NCI-H446 (cell line): Measurements from ENCODE around the gene RERE.
"Not testable (repeated sequence)": the region's sequence is repeated elsewhere in the genome, so short reads cannot be mapped to it uniquely, and the experiment has no call there.

ENCODE experiments used
- DNase-seq, 2 experiments: peaks; one replicate each; lab custom pipeline; 2025; lab: John Stamatoyannopoulos, UW

The RERE gene

GRCh38 chr1:8714173-8714572 lies 103.3 kb downstream of the RERE start:
- DNase-seq, result no peak

GRCh38 chr1:8712413-8713231 lies 104.8 kb downstream of the RERE start:
- DNase-seq, result peak; percentile 34 to 72

- DNase-seq, result no peak
Observed at GRCh38 chr1:8711873-8712412, 105.5 kb downstream of the RERE start.

- peak in 1 of 2 experiments; percentile 19 for DNase-seq
Observed at GRCh38 chr1:8711151-8711550, 106.3 kb downstream of the RERE start.

- DNase-seq, result no peak
Observed at GRCh38 chr1:8708259-8708658, 109.2 kb downstream of the RERE start.

GRCh38 chr1:8706995-8707396 lies 110.4 kb downstream of the RERE start:
- peak; percentile 92 to 93 for DNase-seq

- DNase-seq, result no peak
Observed at GRCh38 chr1:8706291-8706690, 111.1 kb downstream of the RERE start.

- peak in 1 of 2 experiments; percentile 22 for DNase-seq
Observed at GRCh38 chr1:8704866-8705506, 112.5 kb downstream of the RERE start.

GRCh38 chr1:8702850-8703810 lies 114.3 kb downstream of the RERE start:
- DNase-seq, result peak; percentile 96 to 99

GRCh38 chr1:8702472-8702849 lies 115.0 kb downstream of the RERE start:
- no peak for DNase-seq

- peak in 1 of 2 experiments; percentile 65 for DNase-seq
Observed at GRCh38 chr1:8701794-8702471, 115.5 kb downstream of the RERE start.

- DNase-seq, result no peak
Observed at GRCh38 chr1:8699679-8700078, 117.8 kb downstream of the RERE start.

GRCh38 chr1:8698937-8699447 lies 118.4 kb downstream of the RERE start:
- no peak for DNase-seq

GRCh38 chr1:8698012-8698630 lies 119.3 kb downstream of the RERE start:
- DNase-seq, result no peak

GRCh38 chr1:8695442-8695841 lies 122.0 kb downstream of the RERE start:
- DNase-seq, result not testable (repeated sequence)

GRCh38 chr1:8693107-8693506 lies 124.3 kb downstream of the RERE start:
- DNase-seq, result no peak

GRCh38 chr1:8691662-8692061 lies 125.8 kb downstream of the RERE start:
- no peak for DNase-seq

- no peak for DNase-seq
Observed at GRCh38 chr1:8690253-8690525, 127.3 kb downstream of the RERE start.

GRCh38 chr1:8689431-8690252 lies 127.8 kb downstream of the RERE start:
- DNase-seq, result peak in 1 of 2 experiments; percentile 66

- DNase-seq, result no peak
Observed at GRCh38 chr1:8687538-8687937, 129.9 kb downstream of the RERE start.
